HG03280 (cell line): ENCODE measurements around the gene CD3G.
"Not testable (repeated sequence)": the region's sequence is repeated elsewhere in the genome, so short reads cannot be mapped to it uniquely, and the experiment has no call there.

Experiments used
- ATAC-seq: cut with Tn5 transposase; IDR thresholded peaks from one replicate; pipeline ENCODE4 v1.9.1; 2021; ENCODE audit warnings: mild to moderate bottlenecking, moderate library complexity; ENCODE audit not compliant: unreplicated experiment

The CD3G gene

GRCh38 chr11:118343981-118344515 is at the start of gene CD3G:
CD3G (plus strand) TSS chr11:118344344; CDS start chr11:118344424, 80 bp downstream.
- no peak for ATAC-seq

GRCh38 chr11:118295199-118295598 is 48.9 kb upstream of the CD3G start:
- no peak for ATAC-seq

- ATAC-seq: no peak
Measured at GRCh38 chr11:118295815-118296454, 48.2 kb upstream of the CD3G start.

GRCh38 chr11:118301600-118302195 is 42.4 kb upstream of the CD3G start:
- ATAC-seq: no peak

GRCh38 chr11:118304227-118304567 is 39.9 kb upstream of the CD3G start:
- ATAC-seq: no peak

- ATAC-seq: no peak
Measured at GRCh38 chr11:118304568-118305248, 39.4 kb upstream of the CD3G start, which contains the start of gene CD3E. CD3E (plus strand) TSS chr11:118304730; CDS start chr11:118304953, 223 bp downstream.

GRCh38 chr11:118305726-118306125 is 38.4 kb upstream of the CD3G start:
- no peak for ATAC-seq

- ATAC-seq: no peak
Measured at GRCh38 chr11:118306556-118306955, 37.6 kb upstream of the CD3G start.

- not testable (repeated sequence) for ATAC-seq
Measured at GRCh38 chr11:118308995-118309528, 35.1 kb upstream of the CD3G start.

GRCh38 chr11:118310271-118310670 is 33.9 kb upstream of the CD3G start:
- no peak for ATAC-seq

- no peak for ATAC-seq
Measured at GRCh38 chr11:118310781-118311485, 33.2 kb upstream of the CD3G start.

GRCh38 chr11:118311518-118311917 is 32.6 kb upstream of the CD3G start:
- no peak for ATAC-seq

GRCh38 chr11:118312328-118312727 is 31.8 kb upstream of the CD3G start:
- ATAC-seq: no peak

- no peak for ATAC-seq
Measured at GRCh38 chr11:118313242-118313641, 30.9 kb upstream of the CD3G start.

GRCh38 chr11:118314988-118315411 is 29.1 kb upstream of the CD3G start:
- ATAC-seq: no peak

- ATAC-seq: no peak
Measured at GRCh38 chr11:118318124-118318523, 26.0 kb upstream of the CD3G start.

GRCh38 chr11:118318581-118319336 is 25.4 kb upstream of the CD3G start:
- ATAC-seq: no peak

- ATAC-seq: no peak
Measured at GRCh38 chr11:118319337-118319707, 24.8 kb upstream of the CD3G start.

GRCh38 chr11:118320515-118320914 is 23.6 kb upstream of the CD3G start:
- ATAC-seq: no peak

GRCh38 chr11:118321386-118322082 is 22.6 kb upstream of the CD3G start:
- no peak for ATAC-seq
